ENCODE results near the gene ALCAM.

ALCAM gene

DNA sequence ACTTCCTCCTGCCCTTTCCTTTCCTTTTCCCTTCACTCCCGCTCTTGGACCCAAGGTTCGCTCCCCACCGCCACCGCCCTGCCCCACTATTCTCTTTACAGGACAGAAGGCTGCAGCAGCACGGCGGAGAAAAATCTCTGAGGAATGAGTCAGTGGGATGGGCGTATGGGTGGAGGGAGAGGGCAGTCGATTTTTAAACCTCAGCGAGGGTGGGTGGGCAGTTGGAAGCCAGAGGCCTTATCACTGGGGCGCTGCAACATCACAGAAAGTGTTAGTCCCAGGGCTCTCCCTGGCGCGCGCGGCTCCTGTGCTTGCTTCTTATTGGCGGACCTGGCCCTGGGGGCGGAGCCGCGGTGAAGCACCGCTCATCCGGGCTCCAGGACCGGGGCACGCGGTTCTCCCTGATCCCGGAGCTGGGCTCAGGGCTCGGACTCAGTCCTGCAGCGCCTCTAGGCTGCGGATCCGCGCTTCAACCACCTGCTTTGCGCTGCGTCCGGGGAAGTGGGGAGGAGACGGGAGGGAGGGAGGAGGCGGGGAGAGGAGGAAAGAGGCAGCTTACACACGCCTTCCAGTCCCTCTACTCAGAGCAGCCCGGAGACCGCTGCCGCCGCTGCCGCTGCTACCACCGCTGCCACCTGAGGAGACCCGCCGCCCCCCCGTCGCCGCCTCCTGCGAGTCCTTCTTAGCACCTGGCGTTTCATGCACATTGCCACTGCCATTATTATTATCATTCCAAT lies at the start of gene ALCAM:
Gene ALCAM, plus strand, starts transcription at position 584 of the 737 bp plus-strand sequence.
- DNase-seq (ENCODE audit: low spot score), result peak; percentile 72

DNA sequence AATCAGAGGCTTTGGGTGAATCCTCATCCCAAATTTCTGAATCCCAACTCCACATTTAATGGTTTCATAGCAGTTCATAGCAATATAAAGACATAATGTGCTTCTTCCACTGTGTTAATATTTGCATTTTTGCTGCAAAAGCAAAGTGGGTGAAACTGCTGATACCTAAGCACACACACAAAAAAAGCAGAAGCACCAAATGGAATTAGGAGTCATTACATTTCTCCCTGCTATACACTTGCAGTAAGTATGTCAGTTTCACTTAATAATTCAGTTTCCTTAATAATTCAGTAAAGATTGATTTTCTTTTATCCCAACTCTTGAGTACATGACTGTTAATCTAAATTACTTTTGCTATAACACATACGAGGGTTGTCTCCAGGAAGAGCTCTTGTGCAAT lies 48.9 kb upstream of the ALCAM start:
- DNase-seq (ENCODE audit: low spot score), result no peak

DNA sequence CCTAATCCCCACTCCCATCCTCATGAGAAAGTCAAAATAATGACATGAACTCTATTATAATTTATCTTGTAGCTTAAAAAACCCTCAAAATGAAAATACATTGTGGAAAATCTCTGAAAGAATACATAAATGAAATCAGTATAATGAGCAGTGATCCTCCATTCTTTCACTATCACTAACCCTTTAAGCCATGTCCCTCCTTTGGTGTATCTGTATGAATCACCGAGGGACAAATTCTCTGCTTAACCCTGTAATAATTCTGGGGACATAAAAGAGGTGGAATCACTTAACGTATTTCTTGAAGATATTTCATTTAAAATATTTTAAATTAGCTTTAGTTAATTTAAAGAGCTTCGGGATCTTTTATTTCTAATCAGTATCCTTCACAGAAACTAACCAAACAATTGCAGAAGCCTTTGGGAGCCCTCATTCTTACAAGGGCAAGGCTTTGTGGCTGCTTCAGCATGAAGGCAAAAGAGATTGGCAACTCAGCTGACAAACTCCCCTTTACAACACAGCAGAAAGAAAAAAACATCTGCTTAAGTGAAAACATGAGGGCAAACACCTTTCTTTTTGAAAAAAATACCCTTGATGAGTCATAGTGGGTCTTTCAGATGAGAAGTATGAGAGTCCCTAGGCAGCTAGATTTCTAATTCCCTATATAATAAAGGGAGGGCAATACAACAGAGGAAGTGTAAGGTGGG lies 44.0 kb upstream of the ALCAM start:
- DNase-seq (ENCODE audit: low spot score), result no peak

DNA sequence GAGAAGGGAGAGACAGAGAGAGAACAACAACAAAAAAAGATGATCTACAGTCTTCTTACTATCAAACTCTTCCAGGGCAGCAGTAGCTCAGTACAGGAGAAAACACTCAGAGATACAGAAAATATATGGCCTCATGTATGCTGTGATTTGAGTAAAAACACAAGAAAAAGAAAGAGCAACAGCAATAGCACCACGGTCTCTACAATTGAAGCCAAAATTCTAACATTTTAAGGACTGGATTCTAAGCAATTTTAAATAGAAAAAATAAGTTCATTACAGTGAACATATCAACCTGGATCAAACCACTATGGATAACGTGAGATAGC lies 43.5 kb upstream of the ALCAM start:
- no peak for DNase-seq (ENCODE audit: low spot score)

DNA sequence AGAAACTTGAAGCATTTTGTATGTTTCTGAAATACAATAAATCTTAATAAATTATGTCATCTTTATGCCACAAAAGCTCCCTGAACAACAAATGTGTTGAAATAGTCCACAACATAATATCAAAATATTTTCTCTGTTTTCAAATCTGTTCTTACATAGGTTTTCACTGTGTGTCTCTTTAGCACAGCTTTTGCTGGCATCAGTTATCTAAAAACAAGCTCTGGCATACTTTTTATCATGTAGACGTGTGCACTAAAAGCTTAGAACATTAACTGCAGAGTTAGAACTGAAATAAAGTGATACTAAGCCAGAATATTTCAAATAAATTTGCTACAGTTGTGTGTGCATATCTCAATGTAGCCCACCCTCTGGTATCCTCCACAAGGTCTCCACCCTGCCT lies 41.8 kb upstream of the ALCAM start:
- no peak for DNase-seq (ENCODE audit: low spot score)

DNA sequence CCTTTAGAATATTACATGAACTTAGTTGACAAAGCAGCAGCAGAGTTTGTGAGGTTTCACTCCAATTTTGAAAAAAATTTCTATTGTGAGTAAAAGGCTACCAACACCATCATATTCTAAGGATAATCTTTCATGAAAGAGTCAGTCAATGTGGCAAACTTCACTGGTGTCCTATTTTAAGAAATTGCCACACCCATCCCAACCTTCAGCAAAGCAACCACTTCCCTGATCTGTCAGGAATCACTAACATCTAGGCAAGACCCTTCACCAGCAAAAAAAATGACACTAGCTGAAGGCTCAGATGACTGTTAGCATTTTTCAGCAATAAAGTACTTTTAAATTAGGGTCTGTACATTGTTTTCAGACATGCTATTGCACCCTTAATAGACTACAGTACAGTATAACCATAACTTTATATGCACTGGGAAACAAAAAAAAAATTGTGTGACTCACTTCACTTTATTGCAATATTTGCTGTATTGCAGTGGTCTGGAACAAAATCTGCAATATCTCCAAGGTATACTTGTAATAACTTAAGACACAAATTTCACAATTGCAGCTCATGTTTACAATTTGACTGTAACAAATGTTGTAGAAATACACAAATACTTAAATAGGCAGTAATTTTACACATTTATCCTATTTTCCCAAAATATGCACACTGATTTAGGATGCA lies 38.9 kb upstream of the ALCAM start:
- DNase-seq (ENCODE audit: low spot score), result no peak

DNA sequence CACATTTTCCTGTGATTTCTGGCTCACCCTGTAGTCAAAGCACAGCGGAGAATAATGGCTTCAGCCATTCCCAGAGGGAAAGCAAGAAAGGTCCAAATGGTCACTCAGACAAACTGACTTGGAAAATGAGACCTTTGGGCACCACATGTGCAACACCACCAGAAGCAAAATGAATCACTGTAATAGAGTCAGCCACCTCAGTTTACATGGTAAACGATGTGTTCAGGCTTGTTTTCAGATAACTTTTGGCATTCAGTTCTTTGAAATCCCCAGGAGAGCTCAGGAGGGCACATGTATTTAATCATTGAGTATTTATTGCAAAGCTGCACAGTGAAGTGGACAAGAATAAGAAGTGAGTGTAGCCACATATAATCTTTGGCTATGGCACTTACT lies 38.4 kb upstream of the ALCAM start:
- no peak for DNase-seq (ENCODE audit: low spot score)

DNA sequence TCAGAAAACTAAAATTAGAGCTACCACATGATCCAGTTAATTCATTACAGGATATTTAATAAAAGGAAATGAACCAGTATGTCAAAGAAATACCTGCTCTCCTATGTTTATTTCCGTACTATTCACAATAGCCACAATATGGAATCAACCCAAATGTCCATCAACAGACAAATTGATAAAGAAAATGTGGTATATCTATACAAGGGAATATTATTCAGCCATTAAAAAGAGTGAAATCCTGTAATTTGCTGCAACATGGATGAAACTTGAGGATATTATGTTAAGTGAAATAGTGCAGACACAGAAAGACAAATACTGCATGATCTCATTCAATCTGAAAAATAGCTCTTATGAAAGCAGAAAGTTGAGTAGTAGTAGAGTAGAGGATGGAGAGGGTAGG lies 33.7 kb upstream of the ALCAM start:
- no peak for DNase-seq (ENCODE audit: low spot score)

DNA sequence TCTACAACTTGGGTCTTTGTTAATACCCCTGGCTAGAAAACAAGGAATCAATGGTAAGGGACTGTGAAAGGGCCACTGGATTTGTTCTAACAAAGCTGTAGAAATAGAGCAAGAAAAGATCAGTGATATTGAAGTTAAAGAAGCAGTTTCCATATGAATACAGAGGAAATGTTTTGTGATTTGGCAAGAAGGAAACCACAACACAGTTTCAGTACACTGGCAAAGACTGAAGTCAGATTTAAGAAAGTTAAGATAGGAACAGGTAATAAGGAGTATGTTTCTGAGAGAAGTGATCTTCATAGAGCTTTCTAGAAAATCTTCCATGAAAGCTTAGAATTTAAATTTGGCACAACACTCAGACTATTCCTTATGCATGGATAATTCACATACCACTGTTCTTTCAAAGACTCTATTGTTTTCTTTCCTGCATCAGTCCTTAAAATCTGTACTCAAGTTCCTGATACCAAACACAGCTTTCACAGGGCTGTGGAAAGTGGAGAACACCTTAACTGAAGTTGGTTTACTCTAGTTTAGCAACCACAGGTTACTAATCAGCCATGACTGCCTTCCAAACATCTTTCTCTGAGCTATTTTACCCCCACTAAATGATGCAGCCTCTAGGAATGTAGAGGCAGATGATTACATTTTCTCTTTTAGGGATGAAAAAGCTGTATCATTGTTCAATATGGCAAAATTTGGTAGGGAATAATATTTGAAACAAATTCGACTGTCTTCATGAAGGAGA lies 32.4 kb upstream of the ALCAM start:
- no peak for DNase-seq (ENCODE audit: low spot score)

DNA sequence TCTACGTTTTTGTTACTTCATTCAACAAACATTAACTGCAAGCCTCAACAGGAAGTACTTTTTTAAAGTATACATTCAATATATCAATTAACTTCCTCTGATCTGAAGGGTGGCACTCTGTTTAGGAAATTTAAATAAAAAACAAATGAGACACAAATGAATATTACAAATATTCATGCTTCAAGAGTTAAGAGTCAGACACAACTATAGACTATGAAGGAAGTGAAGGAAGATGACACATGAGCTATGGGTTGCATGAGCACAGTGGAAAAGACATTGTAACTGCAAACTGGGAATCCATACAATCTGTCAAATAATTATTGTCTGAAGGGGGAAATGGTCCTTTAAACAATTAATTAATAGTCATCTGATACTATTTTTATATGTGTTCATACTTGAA lies 26.8 kb upstream of the ALCAM start:
- DNase-seq (ENCODE audit: low spot score), result no peak

DNA sequence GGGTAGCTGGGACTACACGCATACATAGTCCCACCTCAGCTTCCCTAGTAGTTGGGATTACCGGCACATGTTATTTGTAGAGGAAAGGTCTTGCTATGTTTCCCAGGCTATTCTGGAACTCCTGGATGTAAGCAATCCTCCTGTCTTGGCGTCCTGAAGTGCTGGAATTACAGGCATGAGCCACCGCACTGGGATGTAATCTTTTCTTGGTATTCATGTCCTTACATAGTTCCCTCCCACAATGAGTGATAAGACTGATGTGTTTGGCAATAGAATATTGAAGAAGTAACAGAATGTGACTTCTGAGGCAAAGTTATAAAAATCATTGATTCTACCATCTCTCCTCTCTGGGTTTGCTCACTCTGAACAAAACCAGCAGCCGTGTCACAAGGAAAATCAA lies 22.7 kb upstream of the ALCAM start:
- DNase-seq (ENCODE audit: low spot score), result no peak

DNA sequence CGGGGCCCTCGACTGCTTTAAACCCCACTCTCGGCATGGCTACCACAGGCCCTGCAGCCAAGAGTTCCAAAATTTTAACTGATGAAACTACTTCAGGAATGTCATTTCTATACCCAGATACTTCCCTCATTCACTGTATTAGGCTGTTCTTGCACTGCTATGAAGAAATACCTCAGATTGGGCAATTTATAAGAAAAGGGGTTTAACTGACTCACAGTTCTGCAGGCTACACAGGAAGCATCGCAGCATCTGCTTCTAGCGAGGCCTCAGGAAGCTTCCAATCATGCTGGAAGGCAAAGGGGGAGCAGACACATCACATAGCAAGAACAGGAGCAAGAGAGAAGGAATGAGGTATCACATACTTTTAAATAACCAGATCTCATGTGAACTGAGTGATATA lies 21.6 kb upstream of the ALCAM start:
- DNase-seq (ENCODE audit: low spot score), result no peak

DNA sequence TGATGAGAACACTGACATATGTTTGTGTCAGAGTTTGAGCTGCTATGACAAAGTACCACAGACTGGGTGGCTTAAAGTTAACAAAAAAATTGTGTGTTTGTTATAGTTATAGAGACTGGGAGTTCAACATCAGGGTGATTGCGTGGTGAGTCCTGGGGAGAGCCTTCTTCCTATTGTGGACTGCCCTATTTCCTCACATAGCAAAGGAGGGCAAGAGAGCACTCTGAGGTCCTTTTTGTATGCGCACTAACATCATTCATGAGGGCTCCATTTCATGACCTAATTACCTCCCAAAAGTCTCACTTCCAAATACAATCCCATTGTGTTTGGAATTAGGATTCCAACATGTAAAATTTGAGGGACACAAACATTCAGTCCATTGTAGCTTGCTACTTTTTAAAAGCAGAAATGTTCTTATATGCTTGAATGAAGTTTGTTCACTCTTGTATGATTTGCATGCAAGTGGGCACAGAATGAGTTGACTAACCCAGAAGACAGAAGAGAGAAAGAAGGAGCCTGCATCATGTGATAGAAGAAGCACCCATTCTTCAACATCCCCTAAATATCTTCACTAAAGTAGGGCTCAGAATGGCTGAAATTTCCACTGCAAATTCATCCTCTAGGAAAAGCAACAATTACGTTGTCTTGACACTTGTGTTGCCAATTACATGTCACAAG lies 18.9 kb upstream of the ALCAM start:
- DNase-seq (ENCODE audit: low spot score), result no peak

DNA sequence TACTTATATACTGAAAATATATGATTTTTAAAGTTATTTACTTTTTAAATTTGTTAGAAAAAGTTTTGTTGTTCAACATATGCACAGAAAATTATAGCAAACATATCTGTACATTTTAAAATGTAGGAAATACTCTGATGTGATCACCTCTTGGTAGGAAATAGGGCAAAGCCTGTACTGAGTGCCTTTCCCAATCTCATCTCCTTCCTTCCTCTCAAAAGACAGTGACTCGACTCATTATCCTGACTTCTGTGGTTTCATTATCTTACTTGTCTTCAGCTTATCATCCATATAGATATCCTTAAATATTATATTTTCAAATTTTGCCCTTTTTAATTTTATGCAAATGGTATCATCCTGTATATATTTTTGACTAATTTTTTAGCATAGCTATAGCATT lies 18.4 kb upstream of the ALCAM start:
- no peak for DNase-seq (ENCODE audit: low spot score)

DNA sequence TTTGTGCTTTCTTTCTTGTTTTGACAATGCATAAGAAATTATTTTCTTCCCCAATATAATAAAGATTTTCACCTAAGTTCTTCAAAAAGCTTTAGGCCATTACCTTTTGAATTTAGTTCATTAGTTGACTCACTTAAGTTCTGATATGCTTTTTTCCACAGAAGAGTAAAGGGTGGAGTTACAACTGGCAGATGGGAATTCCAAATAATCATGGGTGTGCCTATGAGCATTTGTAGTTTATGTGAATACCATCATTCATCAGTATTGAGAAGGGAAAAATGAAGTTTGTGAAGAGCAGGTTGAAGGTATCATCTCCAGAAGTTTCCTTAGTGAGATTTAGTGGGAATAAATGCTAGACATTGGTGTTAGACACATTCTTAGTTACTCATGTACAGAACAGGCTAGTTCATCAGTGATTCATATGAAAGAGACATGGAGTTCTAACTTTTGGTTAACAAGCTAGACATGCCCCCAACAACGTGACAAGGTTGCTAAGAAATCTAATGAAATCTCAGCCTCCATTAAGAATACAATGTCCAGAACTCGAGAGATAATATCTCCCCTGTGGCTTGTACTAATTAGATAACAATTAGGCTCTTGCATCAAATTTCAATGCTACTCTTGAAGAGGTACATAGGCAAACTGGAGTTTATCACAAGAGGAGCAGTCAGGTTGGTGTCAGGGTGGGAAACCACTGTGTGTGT lies 16.9 kb upstream of the ALCAM start:
- DNase-seq (ENCODE audit: low spot score), result no peak

DNA sequence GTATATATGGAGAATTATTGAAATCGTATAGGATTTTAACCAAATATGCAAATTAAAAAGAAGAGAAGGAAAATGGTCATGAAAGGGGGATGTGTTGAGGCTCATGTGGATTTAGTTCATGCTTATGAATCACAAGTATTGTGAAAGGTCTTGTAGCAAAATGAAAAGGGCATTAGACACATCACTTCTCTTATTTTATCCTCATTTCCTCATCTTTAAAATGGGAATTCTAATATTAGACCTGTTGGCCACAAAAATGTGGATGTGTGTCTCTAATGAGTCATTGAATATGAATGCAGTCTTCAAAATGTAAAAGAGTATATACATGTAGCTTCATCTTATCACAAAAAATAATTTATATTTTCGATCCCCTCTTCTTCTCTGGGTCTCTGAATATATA lies 14.9 kb upstream of the ALCAM start:
- DNase-seq (ENCODE audit: low spot score), result no peak

DNA sequence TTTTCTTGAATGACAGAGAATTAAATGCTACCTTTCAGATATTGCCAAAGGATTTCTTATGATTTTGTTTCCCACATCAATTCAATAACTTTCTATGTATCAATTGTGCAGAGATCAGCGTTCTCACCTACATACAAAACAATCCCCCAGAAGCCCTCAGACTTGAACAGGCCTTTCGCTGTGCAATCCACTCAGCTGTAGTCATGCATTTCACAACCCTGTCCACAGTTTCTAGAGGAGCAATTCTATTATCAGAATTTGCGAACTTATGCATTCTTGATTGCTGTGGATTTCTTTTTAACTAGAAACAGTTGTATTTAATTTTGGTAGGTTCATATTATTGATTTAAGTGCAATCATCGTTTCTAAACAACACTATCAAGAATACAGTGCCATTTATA lies 13.7 kb upstream of the ALCAM start:
- no peak for DNase-seq (ENCODE audit: low spot score)

DNA sequence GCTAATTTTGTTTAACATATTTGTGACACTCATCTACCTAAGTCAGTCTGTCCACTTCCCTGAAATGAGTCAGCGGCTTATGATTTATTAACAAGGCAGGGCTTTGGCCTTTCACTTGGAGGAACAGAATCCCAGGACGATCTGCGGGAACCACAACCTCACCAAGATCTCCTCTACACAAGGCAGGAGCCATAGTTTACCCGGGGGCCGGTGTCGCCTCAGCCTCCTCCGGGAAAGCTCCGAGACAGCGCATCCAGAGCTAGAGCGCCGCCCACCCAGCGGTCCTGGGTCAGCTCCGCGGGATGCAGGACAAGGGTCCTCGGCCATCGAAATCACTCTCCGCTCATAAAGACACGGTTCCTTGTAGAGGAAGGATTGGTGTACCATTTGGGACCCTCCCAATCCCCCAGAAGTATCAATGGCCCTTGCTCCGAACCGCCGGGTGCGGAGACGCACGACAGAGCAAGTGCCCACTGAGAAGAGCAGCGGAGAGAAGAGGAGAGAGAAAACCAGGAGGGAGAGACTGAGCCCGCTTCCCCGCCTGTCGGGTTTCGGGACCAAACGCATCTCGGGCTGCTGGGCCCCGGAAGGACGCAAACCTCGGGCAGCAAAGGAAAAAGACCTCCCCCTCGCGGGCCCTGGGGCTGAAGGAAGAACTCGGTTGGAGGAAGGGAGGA lies 13.1 kb upstream of the ALCAM start:
- DNase-seq (ENCODE audit: low spot score), result no peak

DNA sequence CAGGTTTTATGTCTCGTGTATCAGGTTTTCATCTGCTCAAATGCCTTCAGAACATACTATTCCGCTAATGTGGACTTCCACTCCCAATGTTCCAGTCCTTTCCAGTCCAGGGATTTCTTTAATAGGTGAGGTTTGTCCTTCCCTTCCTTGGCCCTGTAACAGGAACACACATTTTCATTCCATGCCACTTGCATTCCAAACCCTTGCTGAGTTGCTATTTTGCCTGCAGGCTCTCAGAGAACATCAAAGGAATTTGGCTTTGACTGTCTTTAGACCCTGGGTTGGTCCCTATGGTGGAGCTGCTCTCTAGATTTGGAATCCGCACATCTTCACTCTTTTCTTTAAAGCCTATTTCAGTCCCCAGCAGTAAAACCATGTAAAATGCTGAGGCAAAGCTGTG lies 12.3 kb upstream of the ALCAM start:
- no peak for DNase-seq (ENCODE audit: low spot score)

DNA sequence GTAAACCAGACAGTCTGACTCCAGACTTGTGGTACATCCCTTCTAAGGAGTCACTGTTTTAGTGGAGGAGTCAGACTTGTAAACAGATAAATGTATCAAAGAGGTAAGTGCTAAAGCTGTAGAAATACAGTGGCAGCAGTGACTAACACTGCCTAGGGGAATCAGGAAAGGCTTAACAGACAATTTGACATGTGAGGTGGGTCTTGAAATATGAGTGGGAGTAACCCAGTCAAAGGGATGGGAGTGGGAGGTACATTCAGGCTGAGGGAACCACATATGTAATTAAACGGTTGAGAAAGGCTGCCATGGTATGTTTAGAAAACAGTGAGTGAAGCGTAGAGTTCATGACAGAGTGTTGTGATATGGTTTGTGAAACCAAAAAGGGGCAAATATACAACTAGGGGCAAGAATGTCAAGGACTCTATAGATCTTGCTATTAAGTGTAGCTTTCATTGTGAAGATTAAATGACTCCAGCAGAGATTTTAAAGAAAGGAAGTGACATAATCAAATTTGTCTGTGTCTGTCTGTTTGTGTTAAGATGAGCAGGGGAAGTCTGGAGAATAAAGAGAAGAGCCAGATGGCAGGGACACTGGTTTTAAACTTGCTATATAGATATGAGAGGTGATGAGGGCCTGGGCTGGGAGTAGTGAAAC lies 11.2 kb upstream of the ALCAM start:
- no peak for DNase-seq (ENCODE audit: low spot score)

DNA sequence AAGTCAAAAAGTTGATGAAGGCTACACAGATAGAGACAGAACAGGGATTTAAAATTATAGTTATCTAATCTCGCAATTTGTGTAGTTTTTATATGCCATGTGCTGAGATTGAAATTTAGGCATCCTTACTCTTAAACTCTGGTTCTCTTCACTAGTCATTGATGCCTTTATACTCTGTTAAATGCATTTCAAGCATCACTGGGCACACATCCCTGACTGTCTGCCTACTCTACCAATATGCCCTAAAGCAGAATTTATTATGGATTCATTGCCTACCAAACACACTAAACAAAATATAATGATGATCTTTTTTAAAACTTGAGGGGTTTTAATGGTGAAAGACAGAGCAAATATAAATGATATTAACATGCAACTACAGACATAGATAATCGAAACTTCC lies 10.3 kb upstream of the ALCAM start:
- no peak for DNase-seq (ENCODE audit: low spot score)

Data from HuH-7.5 (cell line).